GM12864 (cell line): ENCODE data around the gene S100A12.

Experiments used
- DNase-seq: peaks from one replicate; pipeline ENCODE4 v3.0.0-alpha.2; 2011; ENCODE audit warnings: low read depth
- H3K4me3 ChIP-seq: 2 replicates; pipeline ENCODE4 v1.5.1; 2011; ENCODE audit warnings: mild to moderate bottlenecking, low read depth, low read length, control low read depth
- CTCF ChIP-seq: IDR thresholded peaks from 2 replicates; pipeline ENCODE4 v1.5.1; 2011; ENCODE audit warnings: low read depth, mild to moderate bottlenecking, moderate library complexity, low read length, control low read depth, inconsistent platforms; ENCODE audit errors: missing control alignments

The S100A12 gene

GRCh38 chr1:153399401-153400055, 24.1 kb upstream of the S100A12 start:
- TF ChIP-seq CTCF, result no peak
- DNase-seq, result no peak
- H3K4me3 ChIP-seq, result no peak overlapping the region

- TF ChIP-seq CTCF, result no peak
- no peak overlapping the region for H3K4me3 ChIP-seq
- no peak for DNase-seq
Observed at GRCh38 chr1:153397924-153398651, 22.7 kb upstream of the S100A12 start.

- no peak overlapping the region for H3K4me3 ChIP-seq
- no peak for DNase-seq
Observed at GRCh38 chr1:153397051-153397923, 21.9 kb upstream of the S100A12 start.

GRCh38 chr1:153396461-153396860, 21.0 kb upstream of the S100A12 start:
- no peak overlapping the region for H3K4me3 ChIP-seq
- DNase-seq, result no peak
- no peak for TF ChIP-seq CTCF

More at GRCh38 chr1:153397051-153397923, 21.9 kb upstream of the S100A12 start:
- TF ChIP-seq CTCF, result no peak

GRCh38 chr1:153395776-153396175, 20.4 kb upstream of the S100A12 start:
- no peak for TF ChIP-seq CTCF
- DNase-seq, result no peak
- H3K4me3 ChIP-seq, result no peak overlapping the region

- no peak for DNase-seq
- no peak for TF ChIP-seq CTCF
- H3K4me3 ChIP-seq, result no peak overlapping the region
Observed at GRCh38 chr1:153395136-153395685, 19.8 kb upstream of the S100A12 start.
